ENCODE measurements around the gene HIVEP3. TPM values are rescaled to one million over a fixed set of nuclear protein-coding genes. Genes with fewer than 3 reads are reported as not detected.

The HIVEP3 gene
- total and polyA plus RNA-seq, 2 of the 13 experiments (the other 11 are each of a cell fraction or from before 2014, with no cell fraction given): 0.05 TPM; not detected in 1

GRCh38 chr1:41920658-41921057 lies 1.9 kb upstream of the HIVEP3 start (continued):
- TF ChIP-seq ZNF30 (CRISPR knock-in tag; IDR thresholded peaks at IDR 0.05) (no peak), SIN3A (IDR thresholded peaks at IDR 0.05; ENCODE audit: borderline replicate concordance, low read depth, low read length) (no peak), HNF4G (IDR thresholded peaks at IDR 0.05; ENCODE audit: borderline replicate concordance, low read depth, low read length) (no peak), HNF4G (CRISPR knock-in tag; IDR thresholded peaks at IDR 0.05; ENCODE audit: borderline replicate concordance, low read depth) (no peak), HBP1 (CRISPR knock-in tag; IDR thresholded peaks at IDR 0.05; ENCODE audit: low read depth) (no peak), THAP7 (CRISPR knock-in tag; IDR thresholded peaks at IDR 0.05) (no peak)

- H3K27me3 ChIP-seq (ENCODE audit: control insufficient read depth in 1 of 2, insufficient read depth in 2 of 2, low read length in 2 of 2): peaks cover 1 to 19% of the 10 kb centered on the region in 2 experiments; a peak in 4 of 5 replicates
- H3K4me2 ChIP-seq (ENCODE audit: low read depth, low read length): no peak overlapping the region
- H2AFZ ChIP-seq (ENCODE audit: low read length): no peak overlapping the region
- H4K20me1 ChIP-seq (ENCODE audit: insufficient read depth, low read length): no peaks in the 10 kb centered on the region
- ChIA-PET CTCF (ENCODE audit: low intra/inter-chr PET ratio, low total read pairs) (no interaction called here), POLR2A (no interaction called here)
- TF ChIP-seq HMGXB4 (CRISPR knock-in tag; IDR thresholded peaks at IDR 0.05; ENCODE audit: borderline replicate concordance in 1 of 2, low read depth in 1 of 2) (no peak), UBTF (CRISPR knock-in tag; IDR thresholded peaks at IDR 0.05) (no peak), IKZF1 (IDR thresholded peaks at IDR 0.05) (no peak), PLRG1 (conservative IDR thresholded peaks at IDR 0.05) (no peak), MIER2 (CRISPR knock-in tag; IDR thresholded peaks at IDR 0.05) (no peak), HIVEP1 (CRISPR knock-in tag; IDR thresholded peaks at IDR 0.05) (no peak), ZNF547 (CRISPR knock-in tag; IDR thresholded peaks at IDR 0.05) (no peak), MAX (IDR thresholded peaks at IDR 0.05) (no peak), FOXP1 (IDR thresholded peaks at IDR 0.05) (no peak), FOXP1 (CRISPR knock-in tag; IDR thresholded peaks at IDR 0.05) (no peak)
- no peaks in the 10 kb centered on the region for H3K9me3 ChIP-seq (ENCODE audit: low read length)
- no peak for DNase-seq (ENCODE audit: low spot score)
- H3K4me3 ChIP-seq (replicated peaks in 1 of 3; ENCODE audit: insufficient read depth in 1 of 3, low read depth in 2 of 3, low read length in 3 of 3): no peak overlapping the region
- no peak overlapping the region for H3K9ac ChIP-seq (ENCODE audit: insufficient read depth, low read depth, low read length)
- intact Hi-C loops (cut with micrococcal nuclease; ENCODE audit: unreplicated experiment): no loop called here
- no peaks in the 10 kb centered on the region for H3K79me2 ChIP-seq (ENCODE audit: insufficient read depth, low read length)
- in situ Hi-C loops (cut with HindIII; ENCODE audit: extremely low pct_ligation_motif_present, low pct_unique_long_range_greater_than_20kb): loop anchor here (10.0 kb wide), 1 partner anchor 55 kb away; no protein-coding TSS in a partner anchor
- no TSS peak for BruUV-seq (replicated peaks)
- H3K4me1 ChIP-seq (ENCODE audit: insufficient read depth, low read length): no peaks in the 10 kb centered on the region
- 25% methylated on average over 17 of the region's 18 CpGs for WGBS (ENCODE audit: low lambda C conversion rate)
- no peak for FAIRE-seq
- no peak overlapping the region for H3K27ac ChIP-seq (ENCODE audit: extremely low read length, insufficient read depth, low read length)
- ATAC-seq: no peak
- no peaks in the 10 kb centered on the region for H3K36me3 ChIP-seq (replicated peaks in 1 of 2; ENCODE audit: control insufficient read depth in 1 of 2, insufficient read depth in 2 of 2, low read length in 2 of 2)
Observed at GRCh38 chr1:41919764-41920397, 1.2 kb upstream of the HIVEP3 start.

All from HepG2 (cell line).